ENCODE results near the gene DOK5.

DOK5 gene

GRCh38 chr20:54506643-54507042, 31.2 kb downstream of the DOK5 start:
- TF ChIP-seq POLR2A (IDR thresholded peaks at IDR 0.05; ENCODE audit: extremely low read depth, insufficient read length), result no peak
- no peak for TF ChIP-seq MAX (IDR thresholded peaks at IDR 0.05; ENCODE audit: low read depth, low read length)
- TF ChIP-seq MYC (IDR thresholded peaks at IDR 0.05; ENCODE audit: low read depth, low read length), result no peak
- no peak for TF ChIP-seq CTCF (IDR thresholded peaks at IDR 0.05; ENCODE audit: low read depth, low read length)
- no peak overlapping the region for H3K4me3 ChIP-seq (ENCODE audit: low read depth, low read length)
- DNase-seq (ENCODE audit: low read depth), result no peak

GRCh38 chr20:54510541-54511129, 35.2 kb downstream of the DOK5 start:
- DNase-seq (ENCODE audit: low read depth), result no peak
- no peak overlapping the region for H3K4me3 ChIP-seq (ENCODE audit: low read depth, low read length)
- TF ChIP-seq MAX (IDR thresholded peaks at IDR 0.05; ENCODE audit: low read depth, low read length) (no peak), POLR2A (IDR thresholded peaks at IDR 0.05; ENCODE audit: extremely low read depth, insufficient read length) (no peak), MYC (IDR thresholded peaks at IDR 0.05; ENCODE audit: low read depth, low read length) (no peak), CTCF (IDR thresholded peaks at IDR 0.05; ENCODE audit: low read depth, low read length) (no peak)

GRCh38 chr20:54512694-54513093, 37.3 kb downstream of the DOK5 start:
- no peak for DNase-seq (ENCODE audit: low read depth)
- TF ChIP-seq MAX (IDR thresholded peaks at IDR 0.05; ENCODE audit: low read depth, low read length), result no peak
- TF ChIP-seq CTCF (IDR thresholded peaks at IDR 0.05; ENCODE audit: low read depth, low read length), result no peak
- no peak for TF ChIP-seq POLR2A (IDR thresholded peaks at IDR 0.05; ENCODE audit: extremely low read depth, insufficient read length)
- TF ChIP-seq MYC (IDR thresholded peaks at IDR 0.05; ENCODE audit: low read depth, low read length), result no peak

GRCh38 chr20:54514028-54514607, 38.7 kb downstream of the DOK5 start:
- DNase-seq (ENCODE audit: low read depth), result no peak
- H3K4me3 ChIP-seq (ENCODE audit: low read depth, low read length), result no peak overlapping the region
- TF ChIP-seq POLR2A (IDR thresholded peaks at IDR 0.05; ENCODE audit: extremely low read depth, insufficient read length) (no peak), CTCF (IDR thresholded peaks at IDR 0.05; ENCODE audit: low read depth, low read length) (no peak), MYC (IDR thresholded peaks at IDR 0.05; ENCODE audit: low read depth, low read length) (no peak)

More at GRCh38 chr20:54512694-54513093, 37.3 kb downstream of the DOK5 start:
- H3K4me3 ChIP-seq (ENCODE audit: low read depth, low read length), result no peak overlapping the region

GRCh38 chr20:54515793-54516628, 40.6 kb downstream of the DOK5 start:
- TF ChIP-seq MAX (IDR thresholded peaks at IDR 0.05; ENCODE audit: low read depth, low read length) (no peak), POLR2A (IDR thresholded peaks at IDR 0.05; ENCODE audit: extremely low read depth, insufficient read length) (no peak), MYC (IDR thresholded peaks at IDR 0.05; ENCODE audit: low read depth, low read length) (no peak), CTCF (IDR thresholded peaks at IDR 0.05; ENCODE audit: low read depth, low read length) (no peak)
- no peak for DNase-seq (ENCODE audit: low read depth)

More at GRCh38 chr20:54515793-54516628, 40.6 kb downstream of the DOK5 start:
- H3K4me3 ChIP-seq (ENCODE audit: low read depth, low read length), result no peak overlapping the region

All from NB4 (cell line).